ENCODE results near the gene PLAC1.

Gene PLAC1

GRCh38 chrX:134647477-134647877 is 10.8 kb downstream of the PLAC1 start:
- no peak overlapping the region for H3K4me2 ChIP-seq (ENCODE audit: low read length)
- H3K4me1 ChIP-seq (ENCODE audit: control insufficient read depth, low read length), result no peaks in the 10 kb centered on the region
- no peaks in the 10 kb centered on the region for H3K9me2 ChIP-seq (replicated peaks; ENCODE audit: control insufficient read depth, low read length)
- no peak for TF ChIP-seq EZH2phosphoT487 (IDR thresholded peaks at IDR 0.05; ENCODE audit: borderline replicate concordance, low read length)
- TF ChIP-seq, protein P1, sequence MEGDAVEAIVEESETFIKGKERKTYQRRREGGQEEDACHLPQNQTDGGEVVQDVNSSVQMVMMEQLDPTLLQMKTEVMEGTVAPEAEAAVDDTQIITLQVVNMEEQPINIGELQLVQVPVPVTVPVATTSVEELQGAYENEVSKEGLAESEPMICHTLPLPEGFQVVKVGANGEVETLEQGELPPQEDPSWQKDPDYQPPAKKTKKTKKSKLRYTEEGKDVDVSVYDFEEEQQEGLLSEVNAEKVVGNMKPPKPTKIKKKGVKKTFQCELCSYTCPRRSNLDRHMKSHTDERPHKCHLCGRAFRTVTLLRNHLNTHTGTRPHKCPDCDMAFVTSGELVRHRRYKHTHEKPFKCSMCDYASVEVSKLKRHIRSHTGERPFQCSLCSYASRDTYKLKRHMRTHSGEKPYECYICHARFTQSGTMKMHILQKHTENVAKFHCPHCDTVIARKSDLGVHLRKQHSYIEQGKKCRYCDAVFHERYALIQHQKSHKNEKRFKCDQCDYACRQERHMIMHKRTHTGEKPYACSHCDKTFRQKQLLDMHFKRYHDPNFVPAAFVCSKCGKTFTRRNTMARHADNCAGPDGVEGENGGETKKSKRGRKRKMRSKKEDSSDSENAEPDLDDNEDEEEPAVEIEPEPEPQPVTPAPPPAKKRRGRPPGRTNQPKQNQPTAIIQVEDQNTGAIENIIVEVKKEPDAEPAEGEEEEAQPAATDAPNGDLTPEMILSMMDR (IDR thresholded peaks at IDR 0.05; ENCODE audit: low read depth, low read length, poor library complexity, severe bottlenecking), result no peak
- no peaks in the 10 kb centered on the region for H3K27me3 ChIP-seq (ENCODE audit: control insufficient read depth, low read length)
- no peaks in the 10 kb centered on the region for H3K79me2 ChIP-seq (ENCODE audit: control insufficient read depth, low read length)
- H3K4me3 ChIP-seq (ENCODE audit: low read length), result no peak overlapping the region
- H3K27ac ChIP-seq (ENCODE audit: low read depth, low read length), result no peak overlapping the region
- H3K36me3 ChIP-seq (ENCODE audit: control insufficient read depth, low read length), result no peaks in the 10 kb centered on the region
- no peaks in the 10 kb centered on the region for H3F3A ChIP-seq (ENCODE audit: control insufficient read depth, insufficient read depth)
- H3K9me3 ChIP-seq (ENCODE audit: control insufficient read depth, insufficient read depth, low read length), result no peaks in the 10 kb centered on the region
- no peaks in the 10 kb centered on the region for H4K20me1 ChIP-seq (ENCODE audit: control insufficient read depth, insufficient read depth, low read depth, low read length)

GRCh38 chrX:134646691-134647090 is 11.6 kb downstream of the PLAC1 start:
- Histone ChIP-seq H3K9me3 (ENCODE audit: control insufficient read depth, insufficient read depth, low read length) (no peaks in the 10 kb centered on the region), H3K4me1 (ENCODE audit: control insufficient read depth, low read length) (no peaks in the 10 kb centered on the region), H3K4me3 (ENCODE audit: low read length) (no peak overlapping the region), H3K27ac (ENCODE audit: low read depth, low read length) (no peak overlapping the region), H3K27me3 (ENCODE audit: control insufficient read depth, low read length) (no peaks in the 10 kb centered on the region), H3K79me2 (ENCODE audit: control insufficient read depth, low read length) (no peaks in the 10 kb centered on the region), H3K9me2 (replicated peaks; ENCODE audit: control insufficient read depth, low read length) (no peaks in the 10 kb centered on the region), H3K4me2 (ENCODE audit: low read length) (no peak overlapping the region), H3F3A (ENCODE audit: control insufficient read depth, insufficient read depth) (no peaks in the 10 kb centered on the region), H3K36me3 (ENCODE audit: control insufficient read depth, low read length) (no peaks in the 10 kb centered on the region), H4K20me1 (ENCODE audit: control insufficient read depth, insufficient read depth, low read depth, low read length) (no peaks in the 10 kb centered on the region)
- TF ChIP-seq, protein P1 (IDR thresholded peaks at IDR 0.05; ENCODE audit: low read depth, low read length, poor library complexity, severe bottlenecking), result no peak

DNA sequence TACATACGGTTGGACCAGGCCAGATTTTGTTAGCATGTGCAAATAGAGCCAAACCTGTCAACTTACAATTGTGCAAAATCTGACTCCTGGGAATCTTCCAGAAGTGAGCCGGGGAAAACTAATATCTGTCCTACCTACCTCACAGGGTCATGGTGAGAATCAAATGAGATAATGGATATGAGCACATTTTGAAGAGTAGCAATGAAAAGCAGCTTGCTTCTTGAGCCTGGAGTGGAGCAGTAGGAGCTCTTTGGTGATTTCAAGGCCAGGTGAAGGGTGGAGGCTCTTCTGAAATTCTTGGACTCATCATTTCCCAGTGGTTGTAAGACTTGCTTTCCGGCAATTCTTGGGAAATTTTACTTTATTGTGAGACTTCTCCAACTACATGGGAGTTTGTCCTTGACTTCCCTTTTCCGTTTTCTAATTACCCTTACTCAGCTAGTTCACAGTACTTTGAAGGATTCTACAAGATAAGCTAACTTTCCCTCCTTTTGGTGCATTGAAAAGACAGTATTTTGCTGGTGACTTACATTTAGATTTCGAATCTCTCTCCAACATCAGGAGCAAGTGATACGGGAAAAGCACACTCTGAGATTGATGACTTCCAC is 12.2 kb downstream of the PLAC1 start:
- Histone ChIP-seq H3K9me3 (ENCODE audit: control insufficient read depth, insufficient read depth, low read length) (no peaks in the 10 kb centered on the region), H3K9me2 (replicated peaks; ENCODE audit: control insufficient read depth, low read length) (no peaks in the 10 kb centered on the region), H3F3A (ENCODE audit: control insufficient read depth, insufficient read depth) (no peaks in the 10 kb centered on the region), H4K20me1 (ENCODE audit: control insufficient read depth, insufficient read depth, low read depth, low read length) (no peaks in the 10 kb centered on the region), H3K27ac (ENCODE audit: low read depth, low read length) (no peak overlapping the region), H3K36me3 (ENCODE audit: control insufficient read depth, low read length) (no peaks in the 10 kb centered on the region), H3K79me2 (ENCODE audit: control insufficient read depth, low read length) (no peaks in the 10 kb centered on the region), H3K4me1 (ENCODE audit: control insufficient read depth, low read length) (no peaks in the 10 kb centered on the region), H3K4me3 (ENCODE audit: low read length) (no peak overlapping the region), H3K27me3 (ENCODE audit: control insufficient read depth, low read length) (no peaks in the 10 kb centered on the region), H3K4me2 (ENCODE audit: low read length) (no peak overlapping the region)
- TF ChIP-seq EZH2phosphoT487 (IDR thresholded peaks at IDR 0.05; ENCODE audit: borderline replicate concordance, low read length), result no peak
- TF ChIP-seq, protein P1 (IDR thresholded peaks at IDR 0.05; ENCODE audit: low read depth, low read length, poor library complexity, severe bottlenecking), result no peak
